WTC11 (cell line): Measurements from ENCODE around the gene MYL12B. TPM values are rescaled to one million over a fixed set of nuclear protein-coding genes. Genes with fewer than 3 reads are reported as not detected.
A peak's percentile ranks its signal among the peaks of the same experiment; 100 is the strongest.

Experiments used
- ATAC-seq: fragments of 200-7000 bp; cut with Tn5 transposase; 2 replicates; pipeline ENCODE4 v1.10.0; 2021; ENCODE audit warnings: mild to moderate bottlenecking, moderate library complexity
- CTCF ChIA-PET: fragments of 300-600 bp; sonication (Branson Sonifier 250); formaldehyde crosslinking; loops from one replicate; lab custom pipeline; 2021; ENCODE audit warnings: antibody characterized with exemption; lab: Charles Lee
- POLR2A ChIA-PET: fragments of 350-600 bp; sonication (Branson Sonifier 250); formaldehyde crosslinking; loops from one replicate; lab custom pipeline; 2021; ENCODE audit warnings: antibody characterized with exemption; lab: Charles Lee
- DNase-seq: peaks from one replicate; pipeline ENCODE4 v3.0.0; 2021; ENCODE audit warnings: low spot score
- H3K27ac Mint-ChIP-seq: 2 replicates; pipeline ENCODE4 v1.8.0; 2021; ENCODE audit warnings: mixed read lengths
- H3K27me3 Mint-ChIP-seq: 2 replicates; pipeline ENCODE4 v1.8.0; 2021; ENCODE audit warnings: low read depth, mild to moderate bottlenecking, moderate library complexity, mixed read lengths
- H3K36me3 Mint-ChIP-seq: 2 replicates; pipeline ENCODE4 v1.8.0; 2021; ENCODE audit warnings: mixed read lengths
- H3K4me1 Mint-ChIP-seq: 2 replicates; pipeline ENCODE4 v1.8.0; 2022; ENCODE audit warnings: mixed read lengths
- H3K4me3 Mint-ChIP-seq: 2 replicates; pipeline ENCODE4 v1.8.0; 2021; ENCODE audit warnings: mild to moderate bottlenecking, moderate library complexity, mixed read lengths
- H3K9me3 Mint-ChIP-seq: 2 replicates; pipeline ENCODE4 v1.8.0; 2021; ENCODE audit warnings: mixed read lengths
- ATF1 ChIP-seq: sonication (generic); formaldehyde crosslinking; IDR thresholded peaks from 2 replicates; pipeline ENCODE4 v1.8.1; 2023; ENCODE audit warnings: mild to moderate bottlenecking, moderate library complexity, missing genetic modification reagents
- ATF2 ChIP-seq: sonication (generic); formaldehyde crosslinking; IDR thresholded peaks from 2 replicates; pipeline ENCODE4 v1.8.1; 2022; ENCODE audit warnings: low read depth, missing genetic modification reagents, borderline replicate concordance
- GABPB1 ChIP-seq: sonication (generic); formaldehyde crosslinking; IDR thresholded peaks from 2 replicates; pipeline ENCODE4 v1.8.1; 2023; ENCODE audit warnings: mild to moderate bottlenecking, missing genetic modification reagents
- HMGA2 ChIP-seq: fragments of 250-450 bp; sonication (Bioruptor Pico); IDR thresholded peaks from 2 replicates; pipeline ENCODE4 v1.4.0; 2021; ENCODE audit warnings: mild to moderate bottlenecking, moderate library complexity
- MLX ChIP-seq: sonication (generic); formaldehyde crosslinking; IDR thresholded peaks from 2 replicates; pipeline ENCODE4 v1.8.1; 2023; ENCODE audit warnings: mild to moderate bottlenecking, missing genetic modification reagents, moderate library complexity
- MXD4 ChIP-seq: fragments of 250-450 bp; sonication (Bioruptor Pico); IDR thresholded peaks from 2 replicates; pipeline ENCODE4 v1.8.0; 2021; ENCODE audit warnings: mild to moderate bottlenecking, moderate library complexity, borderline replicate concordance
- MYBL2 ChIP-seq: sonication (generic); formaldehyde crosslinking; IDR thresholded peaks from 2 replicates; pipeline ENCODE4 v1.8.1; 2023; ENCODE audit warnings: mild to moderate bottlenecking, moderate library complexity, missing genetic modification reagents
- NR3C1 ChIP-seq: sonication (generic); formaldehyde crosslinking; conservative IDR thresholded peaks from 2 replicates; pipeline ENCODE4 v1.8.1; 2023; ENCODE audit warnings: low read depth, mild to moderate bottlenecking, missing genetic modification reagents
- PRDM15 ChIP-seq: sonication (generic); formaldehyde crosslinking; IDR thresholded peaks from 2 replicates; pipeline ENCODE4 v1.8.0; 2022; ENCODE audit warnings: missing genetic modification reagents
- PRRX2 ChIP-seq: fragments of 250-450 bp; sonication (Bioruptor Pico); IDR thresholded peaks from 2 replicates; pipeline ENCODE4 v1.8.0; 2021; ENCODE audit warnings: mild to moderate bottlenecking
- RORB ChIP-seq: fragments of 250-450 bp; sonication (Bioruptor Pico); IDR thresholded peaks from 2 replicates; pipeline ENCODE4 v1.9.0; 2021; ENCODE audit warnings: mild to moderate bottlenecking
- STAT6 ChIP-seq: sonication (generic); formaldehyde crosslinking; conservative IDR thresholded peaks from 2 replicates; pipeline ENCODE4 v1.8.1; 2023; ENCODE audit warnings: mild to moderate bottlenecking, low read depth, missing genetic modification reagents, moderate library complexity
- TEAD4 ChIP-seq: sonication (generic); formaldehyde crosslinking; IDR thresholded peaks from 2 replicates; pipeline ENCODE4 v1.8.0; 2022; ENCODE audit warnings: mild to moderate bottlenecking, missing genetic modification reagents
- ZNF263 ChIP-seq: sonication (generic); formaldehyde crosslinking; IDR thresholded peaks from 2 replicates; pipeline ENCODE4 v1.8.1; 2022; ENCODE audit warnings: low read depth, mild to moderate bottlenecking, moderate library complexity, missing genetic modification reagents
- ZNF317 ChIP-seq: sonication (generic); formaldehyde crosslinking; IDR thresholded peaks from 2 replicates; pipeline ENCODE4 v1.8.1; 2023; ENCODE audit warnings: low read depth, mild to moderate bottlenecking, moderate library complexity, missing genetic modification reagents, borderline replicate concordance
- total RNA-seq: library from RNA; stranded (reverse); gene quantifications from 3 replicates; pipeline ENCODE4 v1.2.3, GENCODE V29; 2021
- TF ChIP-seq, protein P1 (sequence below): fragments of 250-450 bp; sonication (Bioruptor Pico); IDR thresholded peaks from 2 replicates; pipeline ENCODE4 v1.9.0; 2021; ENCODE audit warnings: moderate library complexity, mild to moderate bottlenecking, inconsistent platforms, borderline replicate concordance
- TF ChIP-seq, protein P2 (sequence below): sonication (generic); formaldehyde crosslinking; IDR thresholded peaks from 2 replicates; pipeline ENCODE4 v1.8.1; 2022; ENCODE audit warnings: low read depth, mild to moderate bottlenecking, moderate library complexity, missing genetic modification reagents, borderline replicate concordance

MYL12B gene
- total RNA-seq, 1 experiment from 2014 or later, result 173 TPM

- TF ChIP-seq MYBL2 (CRISPR knock-in tag), result no peak
- TF ChIP-seq, all 79 proteins: peak for 0
These were observed 13.8 kb upstream of the MYL12B start (continued) for GRCh38 chr18:3248062-3248657.

GRCh38 chr18:3248658-3249359, 13.1 kb upstream of the MYL12B start:
- DNase-seq (no peak), ATAC-seq (no peak)
- CTCF ChIA-PET, result interaction anchor here (0.8 to 1.6 kb wide), 2 partner anchors 48 to 522 kb away, joined by 4 to 5 read pairs; no protein-coding TSS in a partner anchor
- Mint-ChIP-seq H3K27ac (peak overlapping the region; percentile 95), H3K4me1 (peaks cover 29% of the 10 kb centered on the region), H3K27me3 (no peaks in the 10 kb centered on the region), H3K9me3 (no peaks in the 10 kb centered on the region), H3K4me3 (peak overlapping the region; percentile 96), H3K36me3 (peaks cover 18% of the 10 kb centered on the region)
- POLR2A ChIA-PET, result interaction anchor here (0.7 to 0.9 kb wide), 2 partner anchors 13 to 403 kb away, joined by 3 to 4 read pairs; partner anchors contain the start of gene MYL12B
- no peak for TF ChIP-seq ZNF317 (CRISPR knock-in tag)
- TF ChIP-seq, protein P1, sequence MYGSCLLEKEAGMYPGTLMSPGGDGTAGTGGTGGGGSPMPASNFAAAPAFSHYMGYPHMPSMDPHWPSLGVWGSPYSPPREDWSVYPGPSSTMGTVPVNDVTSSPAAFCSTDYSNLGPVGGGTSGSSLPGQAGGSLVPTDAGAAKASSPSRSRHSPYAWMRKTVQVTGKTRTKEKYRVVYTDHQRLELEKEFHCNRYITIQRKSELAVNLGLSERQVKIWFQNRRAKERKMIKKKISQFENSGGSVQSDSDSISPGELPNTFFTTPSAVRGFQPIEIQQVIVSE (CRISPR knock-in tag), result no peak
- no peak for TF ChIP-seq MLX (CRISPR knock-in tag)
- TF ChIP-seq PRRX2, result no peak
- TF ChIP-seq ATF1, result no peak
- TF ChIP-seq, protein P2, sequence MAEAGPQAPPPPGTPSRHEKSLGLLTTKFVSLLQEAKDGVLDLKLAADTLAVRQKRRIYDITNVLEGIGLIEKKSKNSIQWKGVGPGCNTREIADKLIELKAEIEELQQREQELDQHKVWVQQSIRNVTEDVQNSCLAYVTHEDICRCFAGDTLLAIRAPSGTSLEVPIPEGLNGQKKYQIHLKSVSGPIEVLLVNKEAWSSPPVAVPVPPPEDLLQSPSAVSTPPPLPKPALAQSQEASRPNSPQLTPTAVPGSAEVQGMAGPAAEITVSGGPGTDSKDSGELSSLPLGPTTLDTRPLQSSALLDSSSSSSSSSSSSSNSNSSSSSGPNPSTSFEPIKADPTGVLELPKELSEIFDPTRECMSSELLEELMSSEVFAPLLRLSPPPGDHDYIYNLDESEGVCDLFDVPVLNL (CRISPR knock-in tag), result no peak
- no peak for TF ChIP-seq MXD4 (CRISPR knock-in tag)
- no peak for TF ChIP-seq GABPB1 (CRISPR knock-in tag)
- no peak for TF ChIP-seq PRDM15 (CRISPR knock-in tag)
- no peak for TF ChIP-seq TEAD4 (CRISPR knock-in tag)
- no peak for TF ChIP-seq STAT6 (CRISPR knock-in tag)
- no peak for TF ChIP-seq HMGA2
- TF ChIP-seq NR3C1 (CRISPR knock-in tag), result no peak
- TF ChIP-seq ZNF263 (CRISPR knock-in tag), result no peak
- TF ChIP-seq RORB (CRISPR knock-in tag), result no peak
- TF ChIP-seq ATF2 (CRISPR knock-in tag), result no peak
